ENCODE results near the gene FAM89A.

Gene FAM89A

DNA sequence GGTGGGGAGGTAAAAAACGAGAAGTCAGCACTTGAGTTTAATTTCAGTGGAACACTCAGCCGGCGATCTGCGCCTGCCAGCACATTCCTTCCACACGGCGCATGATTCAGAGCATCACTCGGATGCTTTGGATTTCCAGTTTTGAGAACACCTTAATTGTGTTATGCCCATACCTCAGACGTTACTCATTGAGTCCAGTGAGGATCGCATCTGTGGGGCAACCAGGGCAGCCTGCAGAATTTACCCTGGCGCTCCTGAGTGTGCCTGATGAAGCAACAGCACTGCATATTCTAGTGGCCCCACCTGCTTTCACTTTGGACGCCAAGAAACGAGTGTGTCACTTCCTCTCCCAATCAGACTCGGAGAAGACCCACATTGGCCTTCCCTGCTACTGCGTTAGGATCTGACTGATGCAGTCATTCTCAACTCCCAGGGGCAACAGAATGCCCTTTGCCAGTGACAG, 19.9 kb downstream of the FAM89A start:
- peak; percentile 5 for DNase-seq
- TF ChIP-seq CTCF (IDR thresholded peaks at IDR 0.05; ENCODE audit: low read length) (no peak), EZH2 (optimal IDR thresholded peaks at IDR 0.05; ENCODE audit: low read depth, low read length) (no peak), EZH2phosphoT487 (IDR thresholded peaks at IDR 0.05; ENCODE audit: low read length) (no peak)
- Histone ChIP-seq H3K9ac (ENCODE audit: low read length) (no peak overlapping the region), H4K20me1 (ENCODE audit: insufficient read depth, low read length) (no peaks in the 10 kb centered on the region), H3K4me1 (ENCODE audit: low read length) (no peaks in the 10 kb centered on the region), H3K36me3 (replicated peaks; ENCODE audit: insufficient read depth, low read length) (no peaks in the 10 kb centered on the region), H3K9me3 (replicated peaks; ENCODE audit: insufficient read depth, low read length) (no peaks in the 10 kb centered on the region), H3K4me2 (ENCODE audit: low read depth, low read length) (no peak overlapping the region), H3F3A (ENCODE audit: insufficient read depth, low read length) (no peaks in the 10 kb centered on the region), H3K4me3 (ENCODE audit: low read length) (no peak overlapping the region), H2AFZ (ENCODE audit: low read length) (no peak overlapping the region), H3K79me2 (ENCODE audit: low read length) (no peaks in the 10 kb centered on the region), H3K9me2 (replicated peaks; ENCODE audit: insufficient read depth, low read length) (no peaks in the 10 kb centered on the region), H3K27ac (ENCODE audit: low read length) (no peak overlapping the region), H3K27me3 (replicated peaks; ENCODE audit: insufficient read depth, low read length) (no peaks in the 10 kb centered on the region)

DNA sequence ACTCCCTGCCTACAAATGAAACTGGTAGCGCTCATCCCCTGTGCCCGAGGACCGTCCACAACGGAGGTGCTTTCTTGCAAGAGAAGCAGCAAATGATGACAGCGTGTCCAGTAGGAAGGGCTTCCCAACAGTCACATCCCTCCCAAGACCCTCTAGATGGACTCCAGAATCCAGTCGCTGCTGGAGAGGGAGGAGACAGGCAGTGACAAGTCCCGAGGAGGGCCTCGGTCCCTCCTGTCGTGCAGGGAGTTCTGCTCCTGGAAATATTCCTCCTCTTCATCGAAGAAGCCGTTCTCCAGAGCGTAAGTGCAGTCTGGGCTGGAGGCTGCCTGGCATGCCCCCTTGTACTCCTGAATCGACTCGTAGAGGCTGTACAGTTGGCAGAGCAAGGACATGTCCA, 20.3 kb downstream of the FAM89A start:
- TF ChIP-seq CTCF (IDR thresholded peaks at IDR 0.05; ENCODE audit: low read length) (no peak), EZH2 (optimal IDR thresholded peaks at IDR 0.05; ENCODE audit: low read depth, low read length) (no peak), EZH2phosphoT487 (IDR thresholded peaks at IDR 0.05; ENCODE audit: low read length) (no peak)
- Histone ChIP-seq H4K20me1 (ENCODE audit: insufficient read depth, low read length) (no peaks in the 10 kb centered on the region), H3K27ac (ENCODE audit: low read length) (no peak overlapping the region), H3K9me3 (replicated peaks; ENCODE audit: insufficient read depth, low read length) (no peaks in the 10 kb centered on the region), H3K9ac (ENCODE audit: low read length) (no peak overlapping the region), H3K27me3 (replicated peaks; ENCODE audit: insufficient read depth, low read length) (no peaks in the 10 kb centered on the region), H2AFZ (ENCODE audit: low read length) (no peak overlapping the region), H3F3A (ENCODE audit: insufficient read depth, low read length) (no peaks in the 10 kb centered on the region), H3K4me2 (ENCODE audit: low read depth, low read length) (no peak overlapping the region), H3K36me3 (replicated peaks; ENCODE audit: insufficient read depth, low read length) (no peaks in the 10 kb centered on the region), H3K4me3 (ENCODE audit: low read length) (no peak overlapping the region), H3K9me2 (replicated peaks; ENCODE audit: insufficient read depth, low read length) (no peaks in the 10 kb centered on the region), H3K4me1 (ENCODE audit: low read length) (no peaks in the 10 kb centered on the region), H3K79me2 (ENCODE audit: low read length) (no peaks in the 10 kb centered on the region)
- DNase-seq: peak; percentile 3

GRCh38 chr1:231016966-231017365, 23.1 kb downstream of the FAM89A start:
- Histone ChIP-seq H3K9ac (ENCODE audit: low read length) (no peak overlapping the region), H4K20me1 (ENCODE audit: insufficient read depth, low read length) (no peaks in the 10 kb centered on the region), H3K79me2 (ENCODE audit: low read length) (no peaks in the 10 kb centered on the region), H2AFZ (ENCODE audit: low read length) (no peak overlapping the region), H3K4me3 (ENCODE audit: low read length) (no peak overlapping the region), H3K27me3 (replicated peaks; ENCODE audit: insufficient read depth, low read length) (no peaks in the 10 kb centered on the region), H3K27ac (ENCODE audit: low read length) (no peak overlapping the region), H3K9me2 (replicated peaks; ENCODE audit: insufficient read depth, low read length) (no peaks in the 10 kb centered on the region), H3F3A (ENCODE audit: insufficient read depth, low read length) (no peaks in the 10 kb centered on the region), H3K4me1 (ENCODE audit: low read length) (no peaks in the 10 kb centered on the region), H3K36me3 (replicated peaks; ENCODE audit: insufficient read depth, low read length) (no peaks in the 10 kb centered on the region), H3K4me2 (ENCODE audit: low read depth, low read length) (no peak overlapping the region), H3K9me3 (replicated peaks; ENCODE audit: insufficient read depth, low read length) (no peaks in the 10 kb centered on the region)
- DNase-seq: no peak
- no peak for TF ChIP-seq CTCF (IDR thresholded peaks at IDR 0.05; ENCODE audit: low read length)
- no peak for TF ChIP-seq EZH2 (optimal IDR thresholded peaks at IDR 0.05; ENCODE audit: low read depth, low read length)
- TF ChIP-seq EZH2phosphoT487 (IDR thresholded peaks at IDR 0.05; ENCODE audit: low read length): no peak

Measured in MM.1S (cell line).